Glutamatergic neuron (in vitro differentiated cells): ENCODE data around the gene HEXIM1. TPM values are rescaled to one million over a fixed set of nuclear protein-coding genes. Genes with fewer than 3 reads are reported as not detected.

Experiments
- DNase-seq: peaks from one replicate; pipeline ENCODE4 v3.0.0; 2022
- H3K27ac Mint-ChIP-seq: one replicate; pipeline ENCODE4 v1.8.0; 2020; ENCODE audit warnings: mild to moderate bottlenecking, mixed read lengths, inconsistent platforms; ENCODE audit not compliant: unreplicated experiment
- H3K27me3 Mint-ChIP-seq: one replicate; pipeline ENCODE4 v1.8.0; 2020; ENCODE audit warnings: mild to moderate bottlenecking, moderate library complexity, mixed read lengths, inconsistent platforms; ENCODE audit not compliant: unreplicated experiment
- H3K36me3 Mint-ChIP-seq: one replicate; pipeline ENCODE4 v1.8.0; 2020; ENCODE audit warnings: mild to moderate bottlenecking, mixed read lengths, inconsistent platforms; ENCODE audit not compliant: unreplicated experiment
- H3K4me1 Mint-ChIP-seq: one replicate; pipeline ENCODE4 v1.8.0; 2020; ENCODE audit warnings: mild to moderate bottlenecking, low read depth, mixed read lengths, inconsistent platforms; ENCODE audit not compliant: unreplicated experiment
- H3K4me3 Mint-ChIP-seq: one replicate; pipeline ENCODE4 v1.8.0; 2020; ENCODE audit warnings: mild to moderate bottlenecking, mixed read lengths, inconsistent platforms; ENCODE audit not compliant: unreplicated experiment
- H3K9me3 Mint-ChIP-seq: one replicate; pipeline ENCODE4 v1.8.0; 2020; ENCODE audit warnings: mild to moderate bottlenecking, moderate library complexity, mixed read lengths, inconsistent platforms; ENCODE audit not compliant: unreplicated experiment
- CTCF ChIP-seq: fragments of 200-600 bp; sonication (generic); IDR thresholded peaks from one replicate; pipeline ENCODE4 v1.5.0; 2021; ENCODE audit not compliant: partially characterized antibody, unreplicated experiment
- total RNA-seq: library from RNA; stranded (reverse); fragmentation: NEBNext Ultra II Directional; extraction: Animal tissue kit (Norgen Biotek cat#: 25700); gene quantifications from one replicate; pipeline ENCODE4 v1.2.1, GENCODE V29; 2021; ENCODE audit not compliant: unreplicated experiment

Gene HEXIM1
- total RNA-seq, 1 donor from 2014 or later, result 13.0 TPM

- Mint-ChIP-seq H3K27me3 (peaks cover 5% of the 10 kb centered on the region), H3K9me3 (no peaks in the 10 kb centered on the region), H3K36me3 (no peaks in the 10 kb centered on the region), H3K27ac (no peak overlapping the region), H3K4me3 (no peak overlapping the region), H3K4me1 (peaks cover 9% of the 10 kb centered on the region)
- TF ChIP-seq CTCF, result no peak
- no peak for DNase-seq
Measured at GRCh38 chr17:45113424-45113754, 34.9 kb upstream of the HEXIM1 start.

- Mint-ChIP-seq H3K27me3 (peaks cover 2% of the 10 kb centered on the region), H3K9me3 (no peaks in the 10 kb centered on the region), H3K4me1 (peaks cover 9% of the 10 kb centered on the region), H3K4me3 (no peak overlapping the region), H3K36me3 (no peaks in the 10 kb centered on the region), H3K27ac (no peak overlapping the region)
- DNase-seq, result no peak
- TF ChIP-seq CTCF, result no peak
Measured at GRCh38 chr17:45114117-45114932, 34.0 kb upstream of the HEXIM1 start.

- TF ChIP-seq CTCF, result no peak
- H3K27me3 Mint-ChIP-seq, result peaks cover 2% of the 10 kb centered on the region
- no peak for DNase-seq
- peaks cover 9% of the 10 kb centered on the region for H3K4me1 Mint-ChIP-seq
- no peak overlapping the region for H3K4me3 Mint-ChIP-seq
- H3K9me3 Mint-ChIP-seq, result no peaks in the 10 kb centered on the region
- H3K36me3 Mint-ChIP-seq, result no peaks in the 10 kb centered on the region
- H3K27ac Mint-ChIP-seq, result no peak overlapping the region
Measured at GRCh38 chr17:45115015-45115625, 33.2 kb upstream of the HEXIM1 start.

- no peak for TF ChIP-seq CTCF
- no peaks in the 10 kb centered on the region for H3K9me3 Mint-ChIP-seq
- no peaks in the 10 kb centered on the region for H3K36me3 Mint-ChIP-seq
- no peak overlapping the region for H3K27ac Mint-ChIP-seq
- H3K27me3 Mint-ChIP-seq, result peaks cover 2% of the 10 kb centered on the region
- H3K4me3 Mint-ChIP-seq, result peak overlapping the region; percentile 23
- no peak for DNase-seq
- peaks cover 9% of the 10 kb centered on the region for H3K4me1 Mint-ChIP-seq
Measured at GRCh38 chr17:45115871-45116270, 32.4 kb upstream of the HEXIM1 start.

- H3K27me3 Mint-ChIP-seq, result peaks cover 2% of the 10 kb centered on the region
- no peak overlapping the region for H3K4me3 Mint-ChIP-seq
- no peaks in the 10 kb centered on the region for H3K9me3 Mint-ChIP-seq
- no peak overlapping the region for H3K27ac Mint-ChIP-seq
- TF ChIP-seq CTCF, result no peak
- DNase-seq, result no peak
- H3K36me3 Mint-ChIP-seq, result no peaks in the 10 kb centered on the region
- peaks cover 9% of the 10 kb centered on the region for H3K4me1 Mint-ChIP-seq
Measured at GRCh38 chr17:45116434-45117016, 31.8 kb upstream of the HEXIM1 start.
